K562 (cell line): ENCODE data around the gene MGAT5. TPM values are rescaled to one million over a fixed set of nuclear protein-coding genes. Genes with fewer than 3 reads are reported as not detected.

Experiments
- ATAC-seq: fragments of 200-7000 bp; cut with Tn5 transposase; 3 replicates; pipeline ENCODE4 v1.9.1; 2020; ENCODE audit warnings: moderate library complexity
- BruUV-seq: library from RNA; stranded (reverse); fragments of 400-500 nt; replicated peaks from 2 replicates; lab custom pipeline; 2021; lab: Mats Ljungman, UMichigan
- CTCF ChIA-PET: fragments of 300-600 bp; formaldehyde crosslinking; extraction: SDS; loops from one replicate; lab custom pipeline; 2021; ENCODE audit warnings: low intra/inter-chr PET ratio; lab: Yijun Ruan, JAX
- POLR2A ChIA-PET: fragments of 300-600, 350-650 bp; sonication (Branson Sonifier 250); formaldehyde crosslinking; extraction: SDS; loops from one replicate; lab custom pipeline; 2021; ENCODE audit warnings: antibody characterized with exemption, inconsistent platforms; lab: Yijun Ruan, JAX
- DNase-seq, 4 experiments: peaks; one replicate each; pipeline versions ENCODE4 v3.0.0 to v3.0.0-alpha.2; 2011 to 2018; ENCODE audit warnings: low spot score in 3 of 4, mixed read lengths in 3 of 4; ENCODE audit errors: extremely low read depth in 1 of 4
- FAIRE-seq: peaks from 2 replicates; lab custom pipeline; 2011; peaks lifted over from hg19 to GRCh38; lab: Jason Lieb, UNC
- H2AFZ ChIP-seq: 2 replicates; pipeline ENCODE4 v1.6.0; 2011; ENCODE audit warnings: low read depth, low read length, control low read depth, inconsistent platforms
- H3K27ac ChIP-seq: fragments of 200-600 bp; 3 replicates; pipeline ENCODE4 v1.8.0; 2011; ENCODE audit warnings: low read depth, mild to moderate bottlenecking, control low read depth, inconsistent platforms, low read length, moderate library complexity, mixed read lengths; ENCODE audit errors: extremely low read depth
- H3K27me3 ChIP-seq, 2 experiments: fragments of 300-600 bp in 1 of 2; 2 replicates in 1 of 2; 3 replicates in 1 of 2; pipeline versions ENCODE4 v1.6.0 to v1.8.0; 2011; ENCODE audit warnings: inconsistent platforms in 2 of 2, low read length in 2 of 2, mild to moderate bottlenecking in 1 of 2, mixed read lengths in 1 of 2, moderate library complexity in 1 of 2; ENCODE audit not compliant: control insufficient read depth in 2 of 2, insufficient read depth in 2 of 2
- H3K36me3 ChIP-seq: fragments of 300-600 bp; 3 replicates; pipeline ENCODE4 v1.8.0; 2011; ENCODE audit warnings: mild to moderate bottlenecking, low read length, inconsistent platforms; ENCODE audit not compliant: control insufficient read depth, insufficient read depth
- H3K4me1 ChIP-seq, 2 experiments: fragments of 200-600 bp in 1 of 2; replicated peaks in 1 of 2; 2 replicates in 1 of 2; 3 replicates in 1 of 2; pipeline versions ENCODE4 v1.5.1 to v1.8.0; 2011; ENCODE audit warnings: inconsistent platforms in 2 of 2, low read length in 2 of 2, mild to moderate bottlenecking in 1 of 2, mixed read lengths in 1 of 2, moderate library complexity in 1 of 2; ENCODE audit not compliant: control insufficient read depth in 2 of 2, insufficient read depth in 2 of 2
- H3K4me2 ChIP-seq: 2 replicates; pipeline ENCODE4 v1.6.1; 2011; ENCODE audit warnings: low read length, control low read depth, inconsistent platforms, mixed read lengths; ENCODE audit not compliant: insufficient read depth
- H3K4me3 ChIP-seq: fragments of 200-600 bp; sonication (generic), shearing (Covaris generic); 2 replicates; pipeline ENCODE4 v1.5.1; 2016; ENCODE audit warnings: control low read depth, inconsistent platforms
- H3K79me2 ChIP-seq: fragments of 200-600 bp; 3 replicates; pipeline ENCODE4 v1.8.0; 2011; ENCODE audit warnings: low read length, inconsistent platforms; ENCODE audit not compliant: control insufficient read depth, insufficient read depth
- H3K9ac ChIP-seq, 2 experiments: 2 replicates each; pipeline versions ENCODE4 v1.6.0 to v1.6.1; 2011; ENCODE audit warnings: low read depth in 2 of 2, low read length in 2 of 2, control low read depth in 1 of 2, inconsistent platforms in 1 of 2, mild to moderate bottlenecking in 1 of 2, mixed read lengths in 1 of 2; ENCODE audit not compliant: insufficient read depth in 1 of 2
- H3K9me1 ChIP-seq: one replicate; pipeline ENCODE4 v1.6.0; 2011; ENCODE audit warnings: inconsistent platforms, mild to moderate bottlenecking, low read length, moderate library complexity; ENCODE audit not compliant: control insufficient read depth, insufficient read depth
- H3K9me3 ChIP-seq: replicated peaks from 2 replicates; pipeline ENCODE4 v1.5.1; 2011; ENCODE audit warnings: low read depth, low read length, inconsistent platforms; ENCODE audit not compliant: control insufficient read depth, insufficient read depth
- H4K20me1 ChIP-seq: replicated peaks from 2 replicates; pipeline ENCODE4 v1.6.1; 2011; ENCODE audit warnings: low read length, inconsistent platforms, mixed read lengths; ENCODE audit not compliant: control insufficient read depth, insufficient read depth
- CEBPZ ChIP-seq: fragments of 150-350 bp; IDR thresholded peaks from 2 replicates; pipeline ENCODE4 v1.6.1; 2014; ENCODE audit warnings: low read depth, mild to moderate bottlenecking, low read length, borderline replicate concordance
- CREM ChIP-seq: IDR thresholded peaks from 2 replicates; pipeline ENCODE4 v1.6.1; 2014; ENCODE audit warnings: antibody characterized with exemption, low read depth
- DDX20 ChIP-seq: fragments of 450-650 bp; IDR thresholded peaks from 2 replicates; pipeline ENCODE4 v1.6.1; 2016; ENCODE audit warnings: missing genetic modification characterization, low read depth, mild to moderate bottlenecking, missing compliant biosample characterization, moderate library complexity
- ILK ChIP-seq: fragments of 450-650 bp; IDR thresholded peaks from 2 replicates; pipeline ENCODE4 v1.6.1; 2016; ENCODE audit warnings: missing genetic modification characterization, low read depth, mild to moderate bottlenecking, missing compliant biosample characterization, moderate library complexity, borderline replicate concordance
- RBM39 ChIP-seq: fragments of 200-400 bp; formaldehyde crosslinking; optimal IDR thresholded peaks from 2 replicates; pipeline ENCODE3; 2018; ENCODE audit warnings: low read depth, low read length
- WGBS: fragments of 100-300 bp; shearing (Covaris generic); methylation state at CpG from one replicate; pipeline ENCODE4 v1.1.6; 2016; ENCODE audit warnings: low coverage, mixed read lengths; ENCODE audit not compliant: insufficient coverage; ENCODE audit errors: missing lambda C conversion rate; 5-methylcytosine and 5-hydroxymethylcytosine counted together
- in situ Hi-C: fragments of 300-500 bp; cut with MboI; formaldehyde crosslinking; loops from 4 replicates; pipeline ENCODE4 v1.15.0; 2018; ENCODE audit warnings: inconsistent platforms, mixed read lengths
- intact Hi-C: fragments of 100-400 bp; cut with micrococcal nuclease; formaldehyde crosslinking; loops from 2 replicates; pipeline ENCODE4 v1.14.2; 2022
- polyA plus RNA-seq, 8 experiments: library from polyadenylated mRNA; depleted of rRNA in 4 of 8; stranded (reverse) in 5 of 8; unstranded in 3 of 8; fragments of >200 nt; fragmentation: Nextera tagmentation in 2 of 8; fragmentation: Illumina TruSeq in 1 of 8; extraction: Ambion mirVana in 2 of 8; extraction: Trizol in 1 of 8; gene quantifications; 2 replicates each; pipeline versions ENCODE4 v1.2.1 to v1.2.3, GENCODE V29; 2011 to 2014; ENCODE audit warnings: inconsistent platforms in 1 of 8, missing spikeins in 1 of 8
- total RNA-seq, 7 experiments: library from RNA; depleted of rRNA in 6 of 7; stranded (reverse); fragments of >200 nt in 6 of 7; fragmentation: Illumina TruSeq in 2 of 7; extraction: Trizol in 2 of 7; gene quantifications; 2 replicates each; pipeline versions ENCODE4 v1.2.1 to v1.2.3, GENCODE V29; 2011 to 2021; ENCODE audit warnings: low replicate concordance in 1 of 7
- TF ChIP-seq, protein P1 (sequence below), 2 experiments: fragments of 450-650 bp; IDR thresholded peaks; 2 replicates each; pipeline ENCODE4 v1.6.1; 2016

The MGAT5 gene
- total and polyA plus RNA-seq, 9 of the 15 experiments (the other 6 are each of a cell fraction or from before 2014, with no cell fraction given) = 1.6 to 18.6 (median 11.1) TPM

DNA sequence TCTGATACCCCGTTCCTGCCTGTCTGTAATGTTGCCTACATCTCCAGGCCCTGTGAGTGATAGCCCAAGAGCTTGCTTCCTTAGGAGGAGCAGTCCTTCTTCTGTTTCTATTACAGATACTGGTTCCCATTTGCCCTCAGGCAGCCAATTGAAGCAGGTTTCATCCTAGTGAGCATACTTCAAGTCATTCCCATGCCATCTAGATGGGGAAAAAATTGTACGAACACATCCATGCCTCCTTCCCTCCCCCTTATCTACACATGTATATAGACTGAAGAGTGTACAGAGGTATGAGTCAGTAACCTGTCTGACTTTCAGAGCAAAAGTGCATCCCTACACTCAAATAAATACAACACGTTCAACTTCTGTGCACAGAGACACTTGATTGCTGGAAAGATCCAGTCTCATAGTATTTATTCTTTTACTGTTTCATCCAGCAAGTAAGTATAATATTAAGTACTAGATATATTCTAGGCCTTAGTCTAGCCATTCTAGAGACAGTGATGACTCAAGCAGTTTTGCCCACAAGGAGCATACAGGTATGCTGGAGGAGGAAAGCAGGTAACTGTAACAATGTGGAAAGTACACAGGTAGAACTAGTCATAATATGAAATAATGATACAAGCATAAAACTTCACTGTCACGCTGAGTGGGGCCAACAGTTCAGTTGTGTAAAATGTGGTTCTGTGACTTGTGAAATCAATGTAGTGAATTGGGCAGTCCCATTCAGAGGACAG is 153.4 kb downstream of the MGAT5 start:
- intact Hi-C loops = no loop called here
- Histone ChIP-seq H2AFZ (no peak overlapping the region), H3K27ac (no peak overlapping the region), H3K4me3 (no peak overlapping the region)
- in situ Hi-C loops = loop anchor here (25.0 kb wide), 2 partner anchors 295 to 520 kb away; no protein-coding TSS in a partner anchor
- TF ChIP-seq, protein P1, sequence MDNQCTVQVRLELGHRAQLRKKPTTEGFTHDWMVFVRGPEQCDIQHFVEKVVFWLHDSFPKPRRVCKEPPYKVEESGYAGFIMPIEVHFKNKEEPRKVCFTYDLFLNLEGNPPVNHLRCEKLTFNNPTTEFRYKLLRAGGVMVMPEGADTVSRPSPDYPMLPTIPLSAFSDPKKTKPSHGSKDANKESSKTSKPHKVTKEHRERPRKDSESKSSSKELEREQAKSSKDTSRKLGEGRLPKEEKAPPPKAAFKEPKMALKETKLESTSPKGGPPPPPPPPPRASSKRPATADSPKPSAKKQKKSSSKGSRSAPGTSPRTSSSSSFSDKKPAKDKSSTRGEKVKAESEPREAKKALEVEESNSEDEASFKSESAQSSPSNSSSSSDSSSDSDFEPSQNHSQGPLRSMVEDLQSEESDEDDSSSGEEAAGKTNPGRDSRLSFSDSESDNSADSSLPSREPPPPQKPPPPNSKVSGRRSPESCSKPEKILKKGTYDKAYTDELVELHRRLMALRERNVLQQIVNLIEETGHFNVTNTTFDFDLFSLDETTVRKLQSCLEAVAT (IDR thresholded peaks at IDR 0.05) = no peak
- no peak for TF ChIP-seq ILK (tag)
- TF ChIP-seq CREM = no peak
- TF ChIP-seq CEBPZ = no peak
- no peak for TF ChIP-seq RBM39
- TF ChIP-seq DDX20 = no peak
- TF ChIP-seq, all 486 proteins: peak for 0
- Histone ChIP-seq H3K79me2 (no peaks in the 10 kb centered on the region), H3K36me3 (no peaks in the 10 kb centered on the region), H3K9me1 (no peaks in the 10 kb centered on the region), H3K4me1 (no peaks in the 10 kb centered on the region; a peak in 1 of 5 replicates), H3K27me3 (no peaks in the 10 kb centered on the region), H4K20me1 (no peaks in the 10 kb centered on the region), H3K4me2 (no peak overlapping the region), H3K9ac (no peak overlapping the region), H3K9me3 (no peaks in the 10 kb centered on the region)
- DNase-seq (no peak), ATAC-seq (no peak), FAIRE-seq (no peak)
- no TSS peak for BruUV-seq
- ChIA-PET POLR2A (no interaction called here), CTCF (no interaction called here)
- 58% methylated on average over 4 of the region's 4 CpGs for WGBS
